Cardiac muscle cell (in vitro differentiated cells and primary cell): ENCODE results near the gene HSPBP1. TPM values are rescaled to one million over a fixed set of nuclear protein-coding genes. Genes with fewer than 3 reads are reported as not detected.

ENCODE experiments used
- DNase-seq, 2 donors: peaks; one replicate each; pipeline versions ENCODE4 v3.0.0 to v3.0.0-alpha.2; 2010 to 2017; ENCODE audit warnings: low read depth in 1 of 2, low spot score in 1 of 2
- H3K27ac ChIP-seq: fragments of 200-600 bp; sonication (generic); 2 replicates; pipeline ENCODE4 v1.5.1; 2016
- H3K27me3 ChIP-seq: fragments of 200-600 bp; sonication (generic); 2 replicates; pipeline ENCODE4 v1.6.0; 2016; ENCODE audit warnings: control low read depth
- H3K36me3 ChIP-seq: fragments of 200-600 bp; sonication (generic); 2 replicates; pipeline ENCODE4 v1.5.1; 2016; ENCODE audit warnings: control low read depth
- H3K4me1 ChIP-seq: fragments of 200-600 bp; sonication (generic); 2 replicates; pipeline ENCODE4 v1.8.1; 2017; ENCODE audit warnings: low read depth, mild to moderate bottlenecking, mixed run types
- H3K4me3 ChIP-seq: fragments of 200-600 bp; sonication (generic); 2 replicates; pipeline ENCODE4 v1.5.1; 2016; ENCODE audit warnings: mild to moderate bottlenecking
- H3K9me3 ChIP-seq: fragments of 200-600 bp; sonication (generic); 2 replicates; pipeline ENCODE4 v1.5.1; 2017; ENCODE audit warnings: low read depth, mild to moderate bottlenecking, control low read depth
- CTCF ChIP-seq: IDR thresholded peaks from 2 replicates; pipeline ENCODE4 v1.5.1; 2012; ENCODE audit warnings: low read depth, mild to moderate bottlenecking, low read length
- polyA plus RNA-seq: library from polyadenylated mRNA; unstranded; fragments of >200 nt; fragmentation: Nextera tagmentation; extraction: Ambion mirVana; gene quantifications from 2 replicates; pipeline ENCODE4 v1.2.1, GENCODE V29; 2016
- total RNA-seq: library from RNA; depleted of rRNA; stranded (reverse); fragments of >200 nt; gene quantifications from 2 replicates; pipeline ENCODE4 v1.2.3, GENCODE V29; 2016

Gene HSPBP1
- total and polyA plus RNA-seq, 2 experiments from 2014 or later, result 47.2 to 123 TPM

DNA sequence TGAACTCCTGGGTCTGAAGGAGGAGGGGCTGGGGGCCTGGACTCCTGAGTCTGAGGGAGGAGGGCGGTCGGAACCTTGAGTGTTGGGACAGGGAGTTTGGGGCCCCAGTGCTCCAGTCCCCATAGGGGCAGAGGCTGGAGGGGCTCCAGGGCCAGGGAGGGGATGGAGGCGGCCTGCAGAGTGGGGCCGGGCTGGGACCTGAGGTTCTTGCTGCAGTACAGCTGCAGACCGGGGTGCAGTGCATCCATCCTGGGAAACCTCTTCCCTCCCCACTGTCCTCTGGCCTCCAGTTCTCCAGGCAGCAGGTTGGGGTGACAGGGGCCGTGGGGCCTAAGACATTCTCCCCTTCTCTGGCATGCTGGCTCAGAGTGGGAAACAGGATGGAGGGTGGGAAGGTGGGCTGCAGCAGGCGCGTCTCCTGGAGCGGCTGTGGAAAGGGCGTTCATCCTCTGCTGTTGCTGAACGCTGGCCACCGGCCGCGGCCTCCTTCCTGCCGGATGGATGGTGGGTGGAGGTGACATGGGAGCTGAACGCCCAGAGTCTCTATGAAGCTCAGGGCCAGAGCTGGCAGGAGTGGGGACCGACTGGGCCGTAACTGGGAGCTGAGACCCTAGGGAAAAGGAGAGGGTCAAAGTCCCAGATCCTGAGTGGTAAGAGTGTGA, 5.5 kb upstream of the HSPBP1 start:
- TF ChIP-seq CTCF, result no peak
- peaks cover 8% of the 10 kb centered on the region for H3K4me1 ChIP-seq
- peak overlapping the region; percentile 98 for H3K4me3 ChIP-seq
- no peaks in the 10 kb centered on the region for H3K9me3 ChIP-seq
- peaks cover 14% of the 10 kb centered on the region for H3K36me3 ChIP-seq
- H3K27ac ChIP-seq, result peak overlapping the region; percentile 87
- no peaks in the 10 kb centered on the region for H3K27me3 ChIP-seq
- DNase-seq, result peak in 1 of 2 donors; percentile 7

GRCh38 chr19:55284405-55285058, 4.6 kb upstream of the HSPBP1 start:
- H3K4me3 ChIP-seq, result peak overlapping the region; percentile 98
- peaks cover 8% of the 10 kb centered on the region for H3K4me1 ChIP-seq
- H3K27me3 ChIP-seq, result no peaks in the 10 kb centered on the region
- TF ChIP-seq CTCF, result no peak
- peaks cover 6% of the 10 kb centered on the region for H3K36me3 ChIP-seq
- H3K27ac ChIP-seq, result peak overlapping the region; percentile 87
- no peak for DNase-seq
- no peaks in the 10 kb centered on the region for H3K9me3 ChIP-seq

GRCh38 chr19:55283548-55284377, 3.9 kb upstream of the HSPBP1 start, which contains the start of gene BRSK1:
TSS of gene BRSK1 (plus strand) at chr19:55283997. CDS start at chr19:55284443, 446 bp downstream.
- TF ChIP-seq CTCF, result no peak
- H3K27ac ChIP-seq, result peak within 1 kb of the TSS; percentile 87

GRCh38 chr19:55279340-55279739, 570 bp downstream of the HSPBP1 start:
- H3K27me3 ChIP-seq, result no peaks in the 10 kb centered on the region
- peaks cover 3% of the 10 kb centered on the region for H3K36me3 ChIP-seq
- no peaks in the 10 kb centered on the region for H3K4me1 ChIP-seq
- peak overlapping the region; percentile 86 for H3K4me3 ChIP-seq
- DNase-seq, result no peak
- no peaks in the 10 kb centered on the region for H3K9me3 ChIP-seq
- H3K27ac ChIP-seq, result peak overlapping the region; percentile 84
- TF ChIP-seq CTCF, result no peak

More at GRCh38 chr19:55283548-55284377, 3.9 kb upstream of the HSPBP1 start, which contains the start of gene BRSK1:
- Histone ChIP-seq H3K4me1 (peaks cover 8% of the 10 kb centered on the region), H3K27me3 (no peaks in the 10 kb centered on the region), H3K4me3 (peak within 1 kb of the TSS; percentile 98), H3K36me3 (peaks cover 3% of the 10 kb centered on the region), H3K9me3 (no peaks in the 10 kb centered on the region)
- peak; percentile 70 to 84 for DNase-seq

GRCh38 chr19:55278391-55279135, 1.3 kb downstream of the HSPBP1 start:
- H3K4me3 ChIP-seq, result no peak overlapping the region
- no peaks in the 10 kb centered on the region for H3K27me3 ChIP-seq
- peak overlapping the region; percentile 84 for H3K27ac ChIP-seq
- DNase-seq, result no peak
- no peak for TF ChIP-seq CTCF
- no peaks in the 10 kb centered on the region for H3K9me3 ChIP-seq
- no peaks in the 10 kb centered on the region for H3K4me1 ChIP-seq
- peaks cover 3% of the 10 kb centered on the region for H3K36me3 ChIP-seq
